Lung (tissue), 12 donors: ENCODE measurements around the gene CDSN. TPM values are rescaled to one million over a fixed set of nuclear protein-coding genes. Genes with fewer than 3 reads are reported as not detected.

Experiments used
- ATAC-seq: fragments of 200-7000 bp; cut with Tn5 transposase; one replicate; pipeline ENCODE4 v1.9.1; 2020; ENCODE audit warnings: moderate number of reproducible peaks; ENCODE audit not compliant: insufficient read depth, low FRiP score
- DNase-seq, 3 donors: peaks; one replicate each; pipeline ENCODE4 v3.0.0-alpha.2; 2013 to 2017
- H3K27ac ChIP-seq, 2 donors: one replicate each; pipeline ENCODE4 v1.5.1; 2013; ENCODE audit warnings: mild to moderate bottlenecking in 2 of 2, moderate library complexity in 2 of 2, control low read depth in 1 of 2, inconsistent platforms in 1 of 2, low read depth in 1 of 2, low read length in 1 of 2
- H3K27me3 ChIP-seq, 3 donors: one replicate each; pipeline ENCODE4 v1.5.1; 2013; ENCODE audit warnings: low read length in 2 of 3; ENCODE audit not compliant: control insufficient read depth in 3 of 3, insufficient read depth in 3 of 3
- H3K36me3 ChIP-seq, 4 donors: one replicate each; pipeline ENCODE4 v1.5.1; 2013; ENCODE audit warnings: low read length in 4 of 4, mild to moderate bottlenecking in 1 of 4, moderate library complexity in 1 of 4; ENCODE audit not compliant: control insufficient read depth in 4 of 4, insufficient read depth in 4 of 4
- H3K4me1 ChIP-seq, 5 donors: one replicate each; pipeline ENCODE4 v1.5.1; 2013; ENCODE audit warnings: low read length in 5 of 5, mild to moderate bottlenecking in 2 of 5, moderate library complexity in 1 of 5; ENCODE audit not compliant: control insufficient read depth in 5 of 5, insufficient read depth in 5 of 5
- H3K4me3 ChIP-seq: one replicate; pipeline ENCODE4 v1.5.1; 2013; ENCODE audit warnings: mild to moderate bottlenecking, control low read depth, moderate library complexity
- H3K9ac ChIP-seq, 2 donors: one replicate each; pipeline ENCODE4 v1.5.1; 2013; ENCODE audit warnings: low read length in 2 of 2, control low read depth in 1 of 2; ENCODE audit not compliant: insufficient read depth in 1 of 2
- H3K9me3 ChIP-seq, 4 donors: one replicate each; pipeline ENCODE4 v1.5.1; 2013; ENCODE audit warnings: low read length in 3 of 4, mild to moderate bottlenecking in 1 of 4, moderate library complexity in 1 of 4; ENCODE audit not compliant: control insufficient read depth in 4 of 4, insufficient read depth in 3 of 4
- WGBS, 2 donors: extraction: QIAGEN DNeasy Blood & Tissue Kit; methylation state at CpG; one replicate each; pipeline ENCODE4 v1.1.7; 2013; 5-methylcytosine and 5-hydroxymethylcytosine counted together
- polyA plus RNA-seq, 2 donors: library from polyadenylated mRNA; stranded (reverse); fragments of 200-250 nt; gene quantifications; one replicate each; pipeline ENCODE4 v1.2.1, GENCODE V29; 2013
- total RNA-seq, 2 donors: library from RNA; depleted of rRNA in 1 of 2; stranded (reverse); fragments of >200 nt in 1 of 2; gene quantifications; one replicate each; pipeline ENCODE4 v1.2.1, GENCODE V29; 2014 to 2021
- TF ChIP-seq, protein P1 (sequence below): IDR thresholded peaks from 2 replicates; pipeline ENCODE4 v1.5.1; 2012; ENCODE audit warnings: mild to moderate bottlenecking; ENCODE audit errors: control extremely low read depth, extremely low read depth
- donor health status: control.
- donor health status: control.
- donor health status: Bipolar disorder and iron deficiency.
- donor health status: healthy.
- donor health status: DM: yes; HTN: yes; CAD: no.

The CDSN gene
- total and polyA plus RNA-seq, 4 donors = 0.05 to 0.10 (median 0.06) TPM; not detected in 1

DNA sequence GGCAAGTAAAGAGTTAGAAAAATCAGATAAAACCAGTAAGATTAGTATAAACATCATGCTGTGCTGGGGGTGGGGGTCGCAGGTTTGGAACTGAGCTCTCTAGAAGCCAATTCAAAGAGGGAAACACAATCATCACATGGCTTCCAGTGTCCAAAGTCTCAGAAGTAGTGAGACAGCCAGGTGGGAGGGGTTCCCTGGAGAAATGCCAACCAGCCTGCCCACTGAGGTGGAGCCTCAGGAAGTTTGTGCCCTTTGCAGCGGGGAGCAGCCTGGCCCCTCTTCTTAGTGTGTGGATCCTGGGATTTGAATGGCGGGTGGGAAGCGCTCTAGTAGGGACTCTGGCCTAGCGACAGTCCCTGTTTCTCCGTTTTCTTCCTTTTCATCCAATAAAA, 29.3 kb downstream of the CDSN start:
- peaks cover 0 to 6% (median 0%) of the 10 kb centered on the region in 3 donors for H3K27me3 ChIP-seq
- H3K4me3 ChIP-seq = no peak overlapping the region
- WGBS, 2 donors = 91 to 95% methylated on average over 6 of the region's 6 CpGs
- DNase-seq (no peak), ATAC-seq (no peak)
- no peak overlapping the region for H3K9ac ChIP-seq
- peaks cover 0 to 4% (median 0%) of the 10 kb centered on the region in 5 donors for H3K4me1 ChIP-seq
- no peaks in the 10 kb centered on the region for H3K36me3 ChIP-seq
- TF ChIP-seq, protein P1, sequence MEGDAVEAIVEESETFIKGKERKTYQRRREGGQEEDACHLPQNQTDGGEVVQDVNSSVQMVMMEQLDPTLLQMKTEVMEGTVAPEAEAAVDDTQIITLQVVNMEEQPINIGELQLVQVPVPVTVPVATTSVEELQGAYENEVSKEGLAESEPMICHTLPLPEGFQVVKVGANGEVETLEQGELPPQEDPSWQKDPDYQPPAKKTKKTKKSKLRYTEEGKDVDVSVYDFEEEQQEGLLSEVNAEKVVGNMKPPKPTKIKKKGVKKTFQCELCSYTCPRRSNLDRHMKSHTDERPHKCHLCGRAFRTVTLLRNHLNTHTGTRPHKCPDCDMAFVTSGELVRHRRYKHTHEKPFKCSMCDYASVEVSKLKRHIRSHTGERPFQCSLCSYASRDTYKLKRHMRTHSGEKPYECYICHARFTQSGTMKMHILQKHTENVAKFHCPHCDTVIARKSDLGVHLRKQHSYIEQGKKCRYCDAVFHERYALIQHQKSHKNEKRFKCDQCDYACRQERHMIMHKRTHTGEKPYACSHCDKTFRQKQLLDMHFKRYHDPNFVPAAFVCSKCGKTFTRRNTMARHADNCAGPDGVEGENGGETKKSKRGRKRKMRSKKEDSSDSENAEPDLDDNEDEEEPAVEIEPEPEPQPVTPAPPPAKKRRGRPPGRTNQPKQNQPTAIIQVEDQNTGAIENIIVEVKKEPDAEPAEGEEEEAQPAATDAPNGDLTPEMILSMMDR = no peak
- H3K27ac ChIP-seq = no peak overlapping the region
- no peaks in the 10 kb centered on the region for H3K9me3 ChIP-seq

DNA sequence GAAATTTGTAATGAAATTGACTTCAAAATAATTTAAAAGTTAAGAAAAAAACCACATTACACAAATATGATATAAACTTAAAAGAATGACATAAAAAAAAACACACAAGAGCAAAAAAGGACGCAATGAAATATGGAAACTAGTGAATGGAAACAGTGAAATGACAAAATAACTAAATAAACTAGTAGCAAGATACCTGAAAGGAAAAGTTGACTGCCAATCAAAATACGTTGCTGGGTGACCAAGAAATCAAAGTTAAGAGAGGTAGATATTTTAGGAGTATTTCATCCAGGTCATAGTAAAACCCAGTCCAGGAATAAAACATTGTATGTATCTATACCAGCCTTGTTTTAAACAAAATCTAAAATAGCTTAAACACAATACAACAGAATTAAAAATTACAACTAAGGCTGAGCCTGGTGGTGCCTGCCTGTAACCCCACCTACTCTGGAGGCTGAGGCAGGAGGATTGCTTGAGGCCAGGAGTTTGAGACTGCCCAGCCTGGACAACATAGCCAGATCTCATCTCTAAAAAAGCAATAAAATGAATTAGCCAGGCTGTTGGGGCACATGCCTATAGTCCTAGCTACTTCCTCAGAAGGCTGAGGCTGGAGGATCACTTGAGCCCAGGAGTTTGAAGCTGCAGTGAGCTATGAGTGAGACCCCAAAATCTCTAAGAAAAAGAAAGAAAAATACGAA, 29.8 kb downstream of the CDSN start:
- no peak overlapping the region for H3K9ac ChIP-seq

DNA sequence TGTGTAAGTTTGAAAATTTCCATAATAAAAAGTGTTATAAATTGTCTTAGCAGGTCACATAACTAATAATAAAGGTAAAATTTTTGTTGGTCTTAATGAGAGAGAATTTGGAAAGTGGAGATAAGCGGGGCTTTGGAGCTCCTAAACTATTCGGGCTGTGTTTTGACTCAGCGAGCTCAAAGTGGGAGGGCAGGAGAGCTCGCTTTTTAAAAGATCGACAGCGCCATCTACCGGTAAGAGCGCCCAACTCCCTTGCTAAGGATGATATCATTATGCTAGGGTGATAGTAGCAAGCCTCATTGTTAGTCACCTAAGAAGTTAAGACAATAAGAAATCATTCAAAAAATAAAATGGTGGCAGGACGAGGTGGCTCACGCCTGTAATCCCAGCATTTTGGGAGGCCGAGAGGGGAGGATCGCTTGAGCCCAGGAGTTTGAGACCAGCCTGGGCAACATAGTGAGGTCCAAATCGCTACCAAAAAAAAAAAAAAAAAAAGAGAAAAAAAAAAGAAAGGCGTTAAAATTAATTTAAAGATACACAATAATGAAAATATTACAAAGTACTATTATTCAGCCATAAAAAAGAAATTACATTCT, 32.7 kb downstream of the CDSN start:
- ATAC-seq (peak; percentile 93), DNase-seq (peak; percentile 84 to 92 (median 90))
- Histone ChIP-seq H3K9me3 (no peaks in the 10 kb centered on the region), H3K4me1 (peaks cover 0 to 3% (median 0%) of the 10 kb centered on the region in 5 donors), H3K9ac (no peak overlapping the region), H3K27ac (no peak overlapping the region), H3K4me3 (no peak overlapping the region), H3K36me3 (no peaks in the 10 kb centered on the region), H3K27me3 (peaks cover 0 to 6% (median 0%) of the 10 kb centered on the region in 3 donors)
- WGBS, 2 donors = 11 to 14% methylated on average over 14 of the region's 14 CpGs
- TF ChIP-seq, protein P1 = peak; percentile 80

More for the DNA sequence above, 29.8 kb downstream of the CDSN start:
- Histone ChIP-seq H3K4me1 (peaks cover 0 to 4% (median 0%) of the 10 kb centered on the region in 5 donors), H3K36me3 (no peaks in the 10 kb centered on the region), H3K27me3 (peaks cover 0 to 6% (median 0%) of the 10 kb centered on the region in 3 donors), H3K4me3 (no peak overlapping the region), H3K27ac (peak overlapping the region in 1 of 2 donors; percentile 24), H3K9me3 (no peaks in the 10 kb centered on the region)
- no peak for ATAC-seq
- TF ChIP-seq, protein P1 = no peak
- DNase-seq = no peak
- 91 to 93% methylated on average over 3 of the region's 3 CpGs for WGBS, 2 donors
